Kidney (tissue), 14 donors: ENCODE measurements around the gene ASPG. TPM values are rescaled to one million over a fixed set of nuclear protein-coding genes. Genes with fewer than 3 reads are reported as not detected.

ENCODE experiments used
- DNase-seq, 5 donors: peaks; one replicate each; pipeline ENCODE4 v3.0.0-alpha.2; 2013 to 2020
- FAIRE-seq: peaks from 2 replicates; lab custom pipeline; 2012; peaks lifted over from hg19 to GRCh38; lab: Jason Lieb, UNC
- H3K27ac ChIP-seq, 2 donors: one replicate each; pipeline ENCODE4 v1.7.0; 2013; ENCODE audit warnings: low read depth in 2 of 2, low read length in 2 of 2, inconsistent platforms in 1 of 2
- H3K27me3 ChIP-seq: one replicate; pipeline ENCODE4 v1.7.1; 2013; ENCODE audit warnings: low read length, inconsistent platforms; ENCODE audit not compliant: control insufficient read depth, insufficient read depth
- H3K36me3 ChIP-seq, 3 donors: one replicate each; pipeline versions ENCODE4 v1.7.0 to v1.7.1; 2013; ENCODE audit warnings: low read length in 3 of 3, control low read depth in 1 of 3, inconsistent platforms in 1 of 3; ENCODE audit not compliant: insufficient read depth in 3 of 3, control insufficient read depth in 2 of 3
- H3K4me1 ChIP-seq, 3 donors: one replicate each; pipeline versions ENCODE4 v1.7.0 to v1.7.1; 2013; ENCODE audit warnings: low read length in 3 of 3, inconsistent platforms in 1 of 3, low read depth in 1 of 3; ENCODE audit not compliant: control insufficient read depth in 2 of 3, insufficient read depth in 2 of 3
- H3K4me3 ChIP-seq, 3 donors: one replicate each; pipeline versions ENCODE4 v1.7.0 to v1.8.1; 2013; ENCODE audit warnings: low read length in 3 of 3, control low read depth in 1 of 3, inconsistent platforms in 1 of 3
- H3K9ac ChIP-seq, 3 donors: one replicate each; pipeline versions ENCODE4 v1.7.0 to v1.7.1; 2013; ENCODE audit warnings: low read length in 3 of 3, control low read depth in 1 of 3, inconsistent platforms in 1 of 3
- H3K9me3 ChIP-seq, 3 donors: one replicate each; pipeline versions ENCODE4 v1.7.0 to v1.7.1; 2013; ENCODE audit warnings: low read length in 3 of 3, control low read depth in 1 of 3, inconsistent platforms in 1 of 3; ENCODE audit not compliant: control insufficient read depth in 2 of 3, insufficient read depth in 1 of 3
- CTCF ChIP-seq: IDR thresholded peaks from 3 replicates; pipeline ENCODE4 v1.5.1; 2012; ENCODE audit warnings: mild to moderate bottlenecking, moderate library complexity, borderline replicate concordance; ENCODE audit not compliant: insufficient read depth; ENCODE audit errors: extremely low read depth
- intact Hi-C: fragments of 100-400 bp; cut with DNase I; formaldehyde crosslinking; loops from one replicate; pipeline ENCODE4 v1.11.1; 2022
- polyA plus RNA-seq: library from polyadenylated mRNA; stranded (reverse); fragments of 350-450 nt; fragmentation: Illumina TruSeq; extraction: RNeasy Lipid Tissue Mini Kit (QIAGEN cat#74804); gene quantifications from one replicate; pipeline ENCODE4 v1.2.3, GENCODE V29; 2014; ENCODE audit warnings: low read depth, low replicate concordance; ENCODE audit not compliant: insufficient read depth
- total RNA-seq: library from RNA; stranded (reverse); fragmentation: NEBNext Ultra II Directional; extraction: Animal tissue kit (Norgen Biotek cat#: 25700); gene quantifications from one replicate; pipeline ENCODE4 v1.2.1, GENCODE V29; 2021
- donor health status: control.
- donor health status: control.
- donor health status: control.
- donor health status: control.
- donor health status: control.
- donor health status: DM: yes; HTN: yes; CAD: no.
- donor health status: Normal renal cell carcinoma (clear cell type).

ASPG gene
- total and polyA plus RNA-seq, 2 donors from 2014 or later = 2.5 to 58.1 TPM

- FAIRE-seq (no peak), DNase-seq (no peak)
- H3K27me3 ChIP-seq = no peaks in the 10 kb centered on the region
- TF ChIP-seq CTCF = no peak
- no peak overlapping the region for H3K9ac ChIP-seq
- no peaks in the 10 kb centered on the region for H3K4me1 ChIP-seq
- H3K36me3 ChIP-seq = no peaks in the 10 kb centered on the region
- no peaks in the 10 kb centered on the region for H3K9me3 ChIP-seq
- H3K27ac ChIP-seq = no peak overlapping the region
- H3K4me3 ChIP-seq = no peak overlapping the region
- intact Hi-C loops = no loop called here
Measured at GRCh38 chr14:104157016-104157928, 71.8 kb downstream of the ASPG start.

GRCh38 chr14:104158827-104159798 is 73.6 kb downstream of the ASPG start:
- TF ChIP-seq CTCF = no peak
- H3K36me3 ChIP-seq = no peaks in the 10 kb centered on the region
- H3K9me3 ChIP-seq = no peaks in the 10 kb centered on the region
- intact Hi-C loops = no loop called here
- H3K4me1 ChIP-seq = no peaks in the 10 kb centered on the region
- H3K4me3 ChIP-seq = no peak overlapping the region
- H3K9ac ChIP-seq = no peak overlapping the region
- no peak for DNase-seq
- no peaks in the 10 kb centered on the region for H3K27me3 ChIP-seq
- FAIRE-seq = no peak
- H3K27ac ChIP-seq = no peak overlapping the region

- TF ChIP-seq CTCF = no peak
- no peaks in the 10 kb centered on the region for H3K36me3 ChIP-seq
- no peak overlapping the region for H3K4me3 ChIP-seq
- FAIRE-seq = no peak
- H3K9ac ChIP-seq = no peak overlapping the region
- H3K4me1 ChIP-seq = no peaks in the 10 kb centered on the region
- intact Hi-C loops = no loop called here
- H3K27me3 ChIP-seq = no peaks in the 10 kb centered on the region
- H3K27ac ChIP-seq = no peak overlapping the region
- H3K9me3 ChIP-seq = no peaks in the 10 kb centered on the region
- no peak for DNase-seq
Measured at GRCh38 chr14:104159990-104160389, 74.5 kb downstream of the ASPG start.
